GM21786 (cell line): Measurements from ENCODE around the gene AGAP1.

Experiments
- ATAC-seq: cut with Tn5 transposase; IDR thresholded peaks from one replicate; pipeline ENCODE4 v1.9.1; 2021; ENCODE audit not compliant: unreplicated experiment

AGAP1 gene

GRCh38 chr2:235546436-235546835 lies 52.6 kb downstream of the AGAP1 start:
- no peak for ATAC-seq

GRCh38 chr2:235549735-235550377 lies 56.0 kb downstream of the AGAP1 start:
- no peak for ATAC-seq

GRCh38 chr2:235550378-235550760 lies 56.5 kb downstream of the AGAP1 start:
- no peak for ATAC-seq

- no peak for ATAC-seq
These were observed 57.1 kb downstream of the AGAP1 start for GRCh38 chr2:235550946-235551345.

GRCh38 chr2:235551965-235552364 lies 58.1 kb downstream of the AGAP1 start:
- ATAC-seq: no peak

- ATAC-seq: no peak
These were observed 58.8 kb downstream of the AGAP1 start for GRCh38 chr2:235552671-235553070.

- ATAC-seq: no peak
These were observed 59.4 kb downstream of the AGAP1 start for GRCh38 chr2:235553291-235553690.

GRCh38 chr2:235553696-235554100 lies 59.9 kb downstream of the AGAP1 start:
- no peak for ATAC-seq

- ATAC-seq: no peak
These were observed 60.5 kb downstream of the AGAP1 start for GRCh38 chr2:235554385-235554784.

- ATAC-seq: no peak
These were observed 61.1 kb downstream of the AGAP1 start for GRCh38 chr2:235554936-235555335.

- ATAC-seq: no peak
These were observed 61.5 kb downstream of the AGAP1 start for GRCh38 chr2:235555371-235555770.

- no peak for ATAC-seq
These were observed 62.2 kb downstream of the AGAP1 start for GRCh38 chr2:235556086-235556485.

- ATAC-seq: no peak
These were observed 63.1 kb downstream of the AGAP1 start for GRCh38 chr2:235556901-235557300.

GRCh38 chr2:235557903-235558302 lies 64.1 kb downstream of the AGAP1 start:
- ATAC-seq: no peak

GRCh38 chr2:235558572-235558971 lies 64.7 kb downstream of the AGAP1 start:
- no peak for ATAC-seq

GRCh38 chr2:235560345-235560744 lies 66.5 kb downstream of the AGAP1 start:
- no peak for ATAC-seq

- no peak for ATAC-seq
These were observed 67.6 kb downstream of the AGAP1 start for GRCh38 chr2:235561450-235561849.

- no peak for ATAC-seq
These were observed 68.4 kb downstream of the AGAP1 start for GRCh38 chr2:235562065-235562747.

- ATAC-seq: no peak
These were observed 69.4 kb downstream of the AGAP1 start for GRCh38 chr2:235563056-235563910.

GRCh38 chr2:235564066-235564465 lies 70.2 kb downstream of the AGAP1 start:
- no peak for ATAC-seq

GRCh38 chr2:235564884-235565530 lies 71.2 kb downstream of the AGAP1 start:
- ATAC-seq: no peak
